ENCODE data around the gene POLE.

DNA sequence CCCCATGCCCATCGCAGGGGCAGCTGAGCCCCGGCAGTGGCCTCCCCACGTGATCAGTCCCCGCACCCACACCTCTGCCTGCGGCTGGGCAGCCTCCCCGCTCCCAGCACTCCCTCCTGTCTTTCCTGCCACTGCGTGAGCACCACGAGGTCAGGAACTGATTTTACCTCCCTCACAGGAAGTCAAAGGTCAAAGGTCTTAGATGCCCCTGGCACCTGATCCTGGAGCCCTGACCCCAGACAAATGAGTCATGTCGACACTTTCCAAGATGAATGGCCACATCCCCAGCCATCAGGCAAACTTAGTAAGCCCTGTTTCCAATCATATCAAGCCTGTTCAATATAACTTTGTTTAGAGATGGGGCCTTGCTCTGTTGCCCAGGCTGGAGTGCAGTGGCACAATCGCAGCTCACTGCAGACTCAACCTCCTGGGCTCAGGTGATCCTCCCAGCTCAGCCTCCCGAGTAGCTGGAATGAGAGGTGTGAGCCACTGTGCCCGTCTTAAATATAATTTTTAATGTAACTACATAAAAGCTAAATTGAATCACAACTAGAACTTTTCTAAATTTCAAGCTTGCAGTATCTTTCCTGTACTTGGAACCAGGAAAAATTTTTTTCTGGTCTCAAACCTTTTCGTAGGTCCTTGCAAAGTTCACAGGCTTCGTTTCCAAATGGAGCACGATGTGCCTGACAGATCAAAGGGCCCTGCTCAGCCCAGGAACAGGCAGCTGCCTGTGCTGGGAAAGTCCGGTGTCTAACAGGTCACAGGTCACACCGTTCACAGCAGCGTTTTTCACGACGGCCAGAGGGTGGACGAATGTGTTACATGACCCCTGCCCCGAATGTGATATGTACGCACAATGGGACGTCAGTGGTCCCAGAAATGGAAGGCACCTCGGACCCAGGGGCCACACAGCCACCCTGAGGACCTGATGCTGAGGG is 78.6 kb downstream of the POLE start:
- TF ChIP-seq, protein P1, sequence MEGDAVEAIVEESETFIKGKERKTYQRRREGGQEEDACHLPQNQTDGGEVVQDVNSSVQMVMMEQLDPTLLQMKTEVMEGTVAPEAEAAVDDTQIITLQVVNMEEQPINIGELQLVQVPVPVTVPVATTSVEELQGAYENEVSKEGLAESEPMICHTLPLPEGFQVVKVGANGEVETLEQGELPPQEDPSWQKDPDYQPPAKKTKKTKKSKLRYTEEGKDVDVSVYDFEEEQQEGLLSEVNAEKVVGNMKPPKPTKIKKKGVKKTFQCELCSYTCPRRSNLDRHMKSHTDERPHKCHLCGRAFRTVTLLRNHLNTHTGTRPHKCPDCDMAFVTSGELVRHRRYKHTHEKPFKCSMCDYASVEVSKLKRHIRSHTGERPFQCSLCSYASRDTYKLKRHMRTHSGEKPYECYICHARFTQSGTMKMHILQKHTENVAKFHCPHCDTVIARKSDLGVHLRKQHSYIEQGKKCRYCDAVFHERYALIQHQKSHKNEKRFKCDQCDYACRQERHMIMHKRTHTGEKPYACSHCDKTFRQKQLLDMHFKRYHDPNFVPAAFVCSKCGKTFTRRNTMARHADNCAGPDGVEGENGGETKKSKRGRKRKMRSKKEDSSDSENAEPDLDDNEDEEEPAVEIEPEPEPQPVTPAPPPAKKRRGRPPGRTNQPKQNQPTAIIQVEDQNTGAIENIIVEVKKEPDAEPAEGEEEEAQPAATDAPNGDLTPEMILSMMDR (conservative IDR thresholded peaks at IDR 0.05; ENCODE audit: low read length): no peak
- no peak for TF ChIP-seq EZH2phosphoT487 (IDR thresholded peaks at IDR 0.05; ENCODE audit: borderline replicate concordance, low read depth, low read length)
